CD4-positive, alpha-beta T cell treated with Interleukin-2 at 100 ng/mL for 4 hours (primary cell): ENCODE results near the gene IPMK.

Source experiments
- DNase-seq: peaks from one replicate; pipeline ENCODE4 v3.0.0-alpha.2; 2020; ENCODE audit warnings: low spot score

IPMK gene

GRCh38 chr10:58153751-58154150 is 113.9 kb downstream of the IPMK start:
- DNase-seq, result no peak

GRCh38 chr10:58152673-58153263 is 114.9 kb downstream of the IPMK start:
- peak; percentile 22 for DNase-seq

GRCh38 chr10:58150290-58150689 is 117.4 kb downstream of the IPMK start:
- DNase-seq, result no peak

GRCh38 chr10:58143944-58144343 is 123.8 kb downstream of the IPMK start:
- DNase-seq, result no peak
